K562 (cell line): ENCODE data around the gene SP2. TPM values are rescaled to one million over a fixed set of nuclear protein-coding genes. Genes with fewer than 3 reads are reported as not detected.
A peak's percentile ranks its signal among the peaks of the same experiment; 100 is the strongest.

Experiments used
- ATAC-seq: fragments of 200-7000 bp; cut with Tn5 transposase; 3 replicates; pipeline ENCODE4 v1.9.1; 2020; ENCODE audit warnings: moderate library complexity
- BruUV-seq: library from RNA; stranded (reverse); fragments of 400-500 nt; replicated peaks from 2 replicates; lab custom pipeline; 2021; lab: Mats Ljungman, UMichigan
- CTCF ChIA-PET: fragments of 300-600 bp; formaldehyde crosslinking; extraction: SDS; loops from one replicate; lab custom pipeline; 2021; ENCODE audit warnings: low intra/inter-chr PET ratio; lab: Yijun Ruan, JAX
- POLR2A ChIA-PET: fragments of 300-600, 350-650 bp; sonication (Branson Sonifier 250); formaldehyde crosslinking; extraction: SDS; loops from one replicate; lab custom pipeline; 2021; ENCODE audit warnings: antibody characterized with exemption, inconsistent platforms; lab: Yijun Ruan, JAX
- DNase-seq, 4 experiments: peaks; one replicate each; pipeline versions ENCODE4 v3.0.0 to v3.0.0-alpha.2; 2011 to 2018; ENCODE audit warnings: low spot score in 3 of 4, mixed read lengths in 3 of 4; ENCODE audit errors: extremely low read depth in 1 of 4
- FAIRE-seq: peaks from 2 replicates; lab custom pipeline; 2011; peaks lifted over from hg19 to GRCh38; lab: Jason Lieb, UNC
- H2AFZ ChIP-seq: 2 replicates; pipeline ENCODE4 v1.6.0; 2011; ENCODE audit warnings: low read depth, low read length, control low read depth, inconsistent platforms
- H3K27ac ChIP-seq: fragments of 200-600 bp; 3 replicates; pipeline ENCODE4 v1.8.0; 2011; ENCODE audit warnings: low read depth, mild to moderate bottlenecking, control low read depth, inconsistent platforms, low read length, moderate library complexity, mixed read lengths; ENCODE audit errors: extremely low read depth
- H3K27me3 ChIP-seq, 2 experiments: fragments of 300-600 bp in 1 of 2; 2 replicates in 1 of 2; 3 replicates in 1 of 2; pipeline versions ENCODE4 v1.6.0 to v1.8.0; 2011; ENCODE audit warnings: inconsistent platforms in 2 of 2, low read length in 2 of 2, mild to moderate bottlenecking in 1 of 2, mixed read lengths in 1 of 2, moderate library complexity in 1 of 2; ENCODE audit not compliant: control insufficient read depth in 2 of 2, insufficient read depth in 2 of 2
- H3K36me3 ChIP-seq: fragments of 300-600 bp; 3 replicates; pipeline ENCODE4 v1.8.0; 2011; ENCODE audit warnings: mild to moderate bottlenecking, low read length, inconsistent platforms; ENCODE audit not compliant: control insufficient read depth, insufficient read depth
- H3K4me1 ChIP-seq, 2 experiments: fragments of 200-600 bp in 1 of 2; replicated peaks in 1 of 2; 2 replicates in 1 of 2; 3 replicates in 1 of 2; pipeline versions ENCODE4 v1.5.1 to v1.8.0; 2011; ENCODE audit warnings: inconsistent platforms in 2 of 2, low read length in 2 of 2, mild to moderate bottlenecking in 1 of 2, mixed read lengths in 1 of 2, moderate library complexity in 1 of 2; ENCODE audit not compliant: control insufficient read depth in 2 of 2, insufficient read depth in 2 of 2
- H3K4me2 ChIP-seq: 2 replicates; pipeline ENCODE4 v1.6.1; 2011; ENCODE audit warnings: low read length, control low read depth, inconsistent platforms, mixed read lengths; ENCODE audit not compliant: insufficient read depth
- H3K4me3 ChIP-seq: fragments of 200-600 bp; sonication (generic), shearing (Covaris generic); 2 replicates; pipeline ENCODE4 v1.5.1; 2016; ENCODE audit warnings: control low read depth, inconsistent platforms
- H3K79me2 ChIP-seq: fragments of 200-600 bp; 3 replicates; pipeline ENCODE4 v1.8.0; 2011; ENCODE audit warnings: low read length, inconsistent platforms; ENCODE audit not compliant: control insufficient read depth, insufficient read depth
- H3K9ac ChIP-seq, 2 experiments: 2 replicates each; pipeline versions ENCODE4 v1.6.0 to v1.6.1; 2011; ENCODE audit warnings: low read depth in 2 of 2, low read length in 2 of 2, control low read depth in 1 of 2, inconsistent platforms in 1 of 2, mild to moderate bottlenecking in 1 of 2, mixed read lengths in 1 of 2; ENCODE audit not compliant: insufficient read depth in 1 of 2
- H3K9me1 ChIP-seq: one replicate; pipeline ENCODE4 v1.6.0; 2011; ENCODE audit warnings: inconsistent platforms, mild to moderate bottlenecking, low read length, moderate library complexity; ENCODE audit not compliant: control insufficient read depth, insufficient read depth
- H3K9me3 ChIP-seq: replicated peaks from 2 replicates; pipeline ENCODE4 v1.5.1; 2011; ENCODE audit warnings: low read depth, low read length, inconsistent platforms; ENCODE audit not compliant: control insufficient read depth, insufficient read depth
- H4K20me1 ChIP-seq: replicated peaks from 2 replicates; pipeline ENCODE4 v1.6.1; 2011; ENCODE audit warnings: low read length, inconsistent platforms, mixed read lengths; ENCODE audit not compliant: control insufficient read depth, insufficient read depth
- FOXK1 ChIP-seq: sonication (generic); formaldehyde crosslinking; IDR thresholded peaks from 2 replicates; pipeline ENCODE4 v1.8.0; 2022; ENCODE audit warnings: missing genetic modification reagents, mild to moderate bottlenecking, borderline replicate concordance
- HDAC1 ChIP-seq, 2 experiments: fragments of 450-650 bp; IDR thresholded peaks; 2 replicates each; pipeline ENCODE4 v1.6.1; 2016 to 2017; ENCODE audit warnings: inconsistent platforms in 1 of 2, mild to moderate bottlenecking in 1 of 2, moderate library complexity in 1 of 2
- KLF10 ChIP-seq: fragments of 250-450 bp; sonication (Bioruptor Pico); IDR thresholded peaks from 2 replicates; pipeline ENCODE4 v1.6.1; 2021; ENCODE audit warnings: matching md5 sums
- MEF2A ChIP-seq: IDR thresholded peaks from 2 replicates; pipeline ENCODE4 v1.6.1; 2011; ENCODE audit warnings: low read depth, mild to moderate bottlenecking, low read length, moderate library complexity; ENCODE audit not compliant: control insufficient read depth
- MYC ChIP-seq, 2 experiments: fragments of 250-450 bp in 1 of 2; sonication (Bioruptor Pico) in 1 of 2; IDR thresholded peaks; 2 replicates each; pipeline versions ENCODE4 v1.5.1 to v1.6.1; 2012 to 2021; ENCODE audit warnings: low read depth in 2 of 2, borderline replicate concordance in 1 of 2, improper control_type of control experiment in 1 of 2, low read length in 1 of 2, mild to moderate bottlenecking in 1 of 2, moderate library complexity in 1 of 2
- PML ChIP-seq: IDR thresholded peaks from 2 replicates; pipeline ENCODE4 v1.6.1; 2012; ENCODE audit warnings: low read length, inconsistent platforms
- RAD21 ChIP-seq, 2 experiments: fragments of 250-450 bp in 1 of 2; fragments of 450-650 bp in 1 of 2; sonication (Bioruptor Pico) in 1 of 2; formaldehyde crosslinking in 1 of 2; IDR thresholded peaks in 1 of 2; conservative IDR thresholded peaks in 1 of 2; 2 replicates each; pipeline versions ENCODE4 v1.4.0 to v1.8.0; 2020 to 2022; ENCODE audit warnings: mild to moderate bottlenecking in 2 of 2, moderate library complexity in 1 of 2
- RBBP5 ChIP-seq: fragments of 200-600 bp; sonication (generic); IDR thresholded peaks from 2 replicates; pipeline ENCODE4 v1.6.1; 2012; ENCODE audit warnings: borderline replicate concordance, mild to moderate bottlenecking, low read length, control low read depth, inconsistent platforms; ENCODE audit not compliant: insufficient read depth, poor library complexity, severe bottlenecking
- RBM14 ChIP-seq: fragments of 200-400 bp; formaldehyde crosslinking; IDR thresholded peaks from 2 replicates; pipeline ENCODE4 v1.6.1; 2018; ENCODE audit warnings: low read depth, mild to moderate bottlenecking, low read length, moderate library complexity, borderline replicate concordance; ENCODE audit not compliant: insufficient read depth
- RBM22 ChIP-seq: fragments of 200-400 bp; formaldehyde crosslinking; IDR thresholded peaks from 2 replicates; pipeline ENCODE4 v1.6.1; 2018; ENCODE audit warnings: low read length, low read depth; ENCODE audit not compliant: poor library complexity, severe bottlenecking
- RBM25 ChIP-seq: fragments of 200-400 bp; formaldehyde crosslinking; IDR thresholded peaks from 2 replicates; pipeline ENCODE4 v1.6.1; 2018; ENCODE audit warnings: low read length, low read depth, moderate library complexity; ENCODE audit not compliant: severe bottlenecking
- SMAD4 ChIP-seq: fragments of 250-450 bp; sonication (Bioruptor Pico); conservative IDR thresholded peaks from 2 replicates; pipeline ENCODE4 v1.8.0; 2021; ENCODE audit warnings: inconsistent platforms, mild to moderate bottlenecking, moderate library complexity
- SP2 ChIP-seq: IDR thresholded peaks from 2 replicates; pipeline ENCODE4 v1.6.1; 2011; ENCODE audit warnings: mild to moderate bottlenecking, low read depth, low read length, moderate library complexity; ENCODE audit not compliant: poor library complexity, severe bottlenecking; ENCODE audit errors: extremely low read depth
- ZNF121 ChIP-seq: sonication (generic); formaldehyde crosslinking; conservative IDR thresholded peaks from 2 replicates; pipeline ENCODE4 v1.8.0; 2022; ENCODE audit warnings: missing genetic modification reagents
- ZNF830 ChIP-seq: fragments of 250-450 bp; sonication (Bioruptor Pico); IDR thresholded peaks from 2 replicates; pipeline ENCODE4 v1.5.0; 2021; ENCODE audit warnings: mild to moderate bottlenecking
- WGBS: fragments of 100-300 bp; shearing (Covaris generic); methylation state at CpG from one replicate; pipeline ENCODE4 v1.1.6; 2016; ENCODE audit warnings: low coverage, mixed read lengths; ENCODE audit not compliant: insufficient coverage; ENCODE audit errors: missing lambda C conversion rate; 5-methylcytosine and 5-hydroxymethylcytosine counted together
- in situ Hi-C: fragments of 300-500 bp; cut with MboI; formaldehyde crosslinking; loops from 4 replicates; pipeline ENCODE4 v1.15.0; 2018; ENCODE audit warnings: inconsistent platforms, mixed read lengths
- intact Hi-C: fragments of 100-400 bp; cut with micrococcal nuclease; formaldehyde crosslinking; loops from 2 replicates; pipeline ENCODE4 v1.14.2; 2022
- polyA plus RNA-seq, 8 experiments: library from polyadenylated mRNA; depleted of rRNA in 4 of 8; stranded (reverse) in 5 of 8; unstranded in 3 of 8; fragments of >200 nt; fragmentation: Nextera tagmentation in 2 of 8; fragmentation: Illumina TruSeq in 1 of 8; extraction: Ambion mirVana in 2 of 8; extraction: Trizol in 1 of 8; gene quantifications; 2 replicates each; pipeline versions ENCODE4 v1.2.1 to v1.2.3, GENCODE V29; 2011 to 2014; ENCODE audit warnings: inconsistent platforms in 1 of 8, missing spikeins in 1 of 8
- total RNA-seq, 7 experiments: library from RNA; depleted of rRNA in 6 of 7; stranded (reverse); fragments of >200 nt in 6 of 7; fragmentation: Illumina TruSeq in 2 of 7; extraction: Trizol in 2 of 7; gene quantifications; 2 replicates each; pipeline versions ENCODE4 v1.2.1 to v1.2.3, GENCODE V29; 2011 to 2021; ENCODE audit warnings: low replicate concordance in 1 of 7
- TF ChIP-seq, protein P1 (sequence below): fragments of 250-450 bp; sonication (Bioruptor Pico); IDR thresholded peaks from 2 replicates; pipeline ENCODE4 v1.4.0; 2020; ENCODE audit warnings: mild to moderate bottlenecking, moderate library complexity

The SP2 gene
- total and polyA plus RNA-seq, 9 of the 15 experiments (the other 6 are each of a cell fraction or from before 2014, with no cell fraction given), result 0.77 to 22.3 (median 2.3) TPM

DNA sequence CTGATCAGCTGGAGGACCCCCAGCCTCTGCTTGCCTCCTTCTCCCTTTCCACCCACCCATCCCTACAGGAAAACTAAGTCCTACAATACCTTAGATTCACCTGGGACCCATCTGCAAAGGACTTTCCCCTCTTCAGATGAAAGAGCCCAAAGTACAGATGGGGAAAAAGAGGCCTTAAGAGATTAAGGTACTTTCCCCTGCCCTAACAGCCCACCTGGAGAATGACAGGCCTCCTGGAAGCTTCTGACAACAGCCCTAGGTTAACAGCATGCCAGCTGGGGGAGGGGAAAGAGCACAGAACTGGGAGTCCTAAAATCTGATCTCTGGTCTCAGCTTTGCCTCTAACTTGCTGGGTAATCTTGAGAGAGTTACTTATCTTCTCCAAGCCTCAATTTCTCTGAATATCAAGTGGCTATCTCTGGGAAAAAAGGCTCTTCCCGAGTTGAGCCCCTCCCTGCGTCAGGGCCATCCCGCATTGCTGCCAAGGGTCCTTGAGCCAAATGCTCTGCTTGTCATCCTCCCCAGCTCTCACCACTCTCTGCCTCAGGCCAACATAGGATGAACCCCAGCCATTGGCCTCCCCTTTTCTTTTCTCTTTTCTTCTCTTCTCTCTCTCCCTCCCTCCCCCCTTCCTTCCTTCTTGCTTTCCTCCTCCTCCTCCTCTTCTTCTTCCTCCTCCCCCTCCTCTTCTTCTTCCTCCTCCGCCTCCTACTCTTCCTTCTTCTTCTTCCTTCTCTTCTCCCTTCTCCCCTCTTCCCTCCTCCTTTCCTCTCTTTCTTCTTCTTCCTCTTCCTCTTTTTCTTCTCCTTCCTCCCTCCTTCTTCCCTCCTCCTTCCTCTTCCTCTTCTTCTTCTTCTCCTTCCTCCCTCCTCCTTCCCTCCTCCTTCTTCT lies 22.6 kb upstream of the SP2 start:
- Histone ChIP-seq H2AFZ (no peak overlapping the region), H3K9me3 (no peaks in the 10 kb centered on the region), H3K27me3 (no peaks in the 10 kb centered on the region), H3K36me3 (no peaks in the 10 kb centered on the region), H3K27ac (no peak overlapping the region), H3K9ac (peak overlapping the region in 1 of 2 experiments; percentile 74; a peak in 1 of 4 replicates), H3K4me1 (peaks cover 47 to 55% of the 10 kb centered on the region in 2 experiments), H3K79me2 (no peaks in the 10 kb centered on the region), H3K4me2 (peak overlapping the region; percentile 4; the same call in 1 of the 2 replicates), H3K4me3 (no peak overlapping the region), H4K20me1 (no peaks in the 10 kb centered on the region), H3K9me1 (no peaks in the 10 kb centered on the region)
- ChIA-PET CTCF (no interaction called here), POLR2A (interaction anchor here (0.5 to 1.6 kb wide), 4 partner anchors 11 to 732 kb away, joined by 3 to 6 read pairs (median 4); no protein-coding TSS in a partner anchor)
- in situ Hi-C loops, result no loop called here
- intact Hi-C loops, result no loop called here
- ATAC-seq (no peak), FAIRE-seq (no peak), DNase-seq (no peak)
- BruUV-seq, result no TSS peak
- 28% methylated on average over 4 of the region's 4 CpGs for WGBS
- TF ChIP-seq KLF10 (CRISPR knock-in tag) (no peak), RAD21 (CRISPR knock-in tag; conservative IDR thresholded peaks at IDR 0.05 in 1 of 2, IDR thresholded peaks at IDR 0.05 in 1 of 2) (no peak), SP2 (no peak), ZNF830 (no peak), RBBP5 (no peak), FOXK1 (CRISPR knock-in tag) (no peak), SMAD4 (CRISPR knock-in tag) (no peak), MYC (IDR thresholded peaks at IDR 0.05; ENCODE audit: low read depth, low read length) (no peak), MYC (CRISPR knock-in tag; IDR thresholded peaks at IDR 0.05; ENCODE audit: borderline replicate concordance, low read depth) (no peak), ZNF121 (CRISPR knock-in tag) (no peak), PML (no peak), RBM25 (no peak), RBM22 (no peak), HDAC1 (IDR thresholded peaks at IDR 0.05) (peak in 1 of 2 experiments; percentile 72; a peak in 2 of 4 replicates), MEF2A (no peak), RBM14 (no peak)
- TF ChIP-seq, protein P1, sequence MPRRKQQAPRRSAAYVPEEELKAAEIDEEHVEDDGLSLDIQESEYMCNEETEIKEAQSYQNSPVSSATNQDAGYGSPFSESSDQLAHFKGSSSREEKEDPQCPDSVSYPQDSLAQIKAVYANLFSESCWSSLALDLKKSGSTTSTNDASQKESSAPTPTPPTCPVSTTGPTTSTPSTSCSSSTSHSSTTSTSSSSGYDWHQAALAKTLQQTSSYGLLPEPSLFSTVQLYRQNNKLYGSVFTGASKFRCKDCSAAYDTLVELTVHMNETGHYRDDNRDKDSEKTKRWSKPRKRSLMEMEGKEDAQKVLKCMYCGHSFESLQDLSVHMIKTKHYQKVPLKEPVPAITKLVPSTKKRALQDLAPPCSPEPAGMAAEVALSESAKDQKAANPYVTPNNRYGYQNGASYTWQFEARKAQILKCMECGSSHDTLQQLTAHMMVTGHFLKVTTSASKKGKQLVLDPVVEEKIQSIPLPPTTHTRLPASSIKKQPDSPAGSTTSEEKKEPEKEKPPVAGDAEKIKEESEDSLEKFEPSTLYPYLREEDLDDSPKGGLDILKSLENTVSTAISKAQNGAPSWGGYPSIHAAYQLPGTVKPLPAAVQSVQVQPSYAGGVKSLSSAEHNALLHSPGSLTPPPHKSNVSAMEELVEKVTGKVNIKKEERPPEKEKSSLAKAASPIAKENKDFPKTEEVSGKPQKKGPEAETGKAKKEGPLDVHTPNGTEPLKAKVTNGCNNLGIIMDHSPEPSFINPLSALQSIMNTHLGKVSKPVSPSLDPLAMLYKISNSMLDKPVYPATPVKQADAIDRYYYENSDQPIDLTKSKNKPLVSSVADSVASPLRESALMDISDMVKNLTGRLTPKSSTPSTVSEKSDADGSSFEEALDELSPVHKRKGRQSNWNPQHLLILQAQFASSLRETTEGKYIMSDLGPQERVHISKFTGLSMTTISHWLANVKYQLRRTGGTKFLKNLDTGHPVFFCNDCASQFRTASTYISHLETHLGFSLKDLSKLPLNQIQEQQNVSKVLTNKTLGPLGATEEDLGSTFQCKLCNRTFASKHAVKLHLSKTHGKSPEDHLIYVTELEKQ (CRISPR knock-in tag), result no peak
